SU-DHL-6 (cell line): ENCODE measurements around the gene WWOX.

ENCODE experiments used
- H2AFZ ChIP-seq: fragments of 200-600 bp; sonication (generic); 2 replicates; pipeline ENCODE4 v1.6.1; 2014; ENCODE audit warnings: low read depth, mild to moderate bottlenecking, moderate library complexity, mixed read lengths, antibody characterized with exemption, low read length; ENCODE audit not compliant: severe bottlenecking
- H3F3A ChIP-seq: fragments of 200-600 bp; shearing (Covaris generic); 2 replicates; pipeline ENCODE4 v1.6.0; 2016; ENCODE audit warnings: antibody characterized with exemption, mild to moderate bottlenecking; ENCODE audit not compliant: insufficient read depth
- H3K27ac ChIP-seq: fragments of 200-600 bp; sonication (generic); 2 replicates; pipeline ENCODE4 v1.5.1; 2016; ENCODE audit warnings: low read depth, mild to moderate bottlenecking, low read length, moderate library complexity, mixed read lengths
- H3K27me3 ChIP-seq: fragments of 200-600 bp; sonication (generic), shearing (Covaris generic); 2 replicates; pipeline ENCODE4 v1.6.0; 2014; ENCODE audit warnings: mild to moderate bottlenecking, low read length
- H3K36me3 ChIP-seq: fragments of 200-600 bp; sonication (generic); 2 replicates; pipeline ENCODE4 v1.6.1; 2014; ENCODE audit warnings: mild to moderate bottlenecking, low read length, mixed read lengths
- H3K4me2 ChIP-seq: fragments of 300-600, 200-600 bp; shearing (Covaris generic), sonication (generic); 2 replicates; pipeline ENCODE4 v1.6.0; 2014; ENCODE audit warnings: low read length, low read depth, mild to moderate bottlenecking; ENCODE audit not compliant: poor library complexity, severe bottlenecking
- H3K4me3 ChIP-seq: fragments of 200-600 bp; sonication (generic); 2 replicates; pipeline ENCODE4 v1.5.1; 2014; ENCODE audit warnings: antibody characterized with exemption, low read length, mild to moderate bottlenecking, mixed read lengths; ENCODE audit not compliant: insufficient read depth, poor library complexity, severe bottlenecking
- H3K79me2 ChIP-seq: fragments of 200-600 bp; sonication (generic); 2 replicates; pipeline ENCODE4 v1.6.1; 2014; ENCODE audit warnings: mild to moderate bottlenecking, low read length, moderate library complexity; ENCODE audit not compliant: insufficient read depth
- H3K9ac ChIP-seq: fragments of 200-600 bp; sonication (generic); 2 replicates; pipeline ENCODE4 v1.7.0; 2014; ENCODE audit warnings: mild to moderate bottlenecking, low read length
- H3K9me2 ChIP-seq: fragments of 200-600 bp; sonication (generic); replicated peaks from 2 replicates; pipeline ENCODE4 v1.6.1; 2014; ENCODE audit warnings: low read length; ENCODE audit not compliant: insufficient read depth
- H3K9me3 ChIP-seq: fragments of 200-600 bp; sonication (generic); 2 replicates; pipeline ENCODE4 v1.6.1; 2014; ENCODE audit warnings: low read length, mixed read lengths; ENCODE audit not compliant: insufficient read depth
- H4K20me1 ChIP-seq: fragments of 200-600 bp; sonication (generic); 2 replicates; pipeline ENCODE4 v1.6.1; 2014; ENCODE audit warnings: low read depth, mild to moderate bottlenecking, antibody characterized with exemption, low read length, moderate library complexity, mixed read lengths
- CTCF ChIP-seq: fragments of 200-600 bp; sonication (generic); IDR thresholded peaks from one replicate; pipeline ENCODE4 v1.5.1; 2017; ENCODE audit warnings: antibody characterized with exemption, mild to moderate bottlenecking, low read length, moderate library complexity; ENCODE audit not compliant: insufficient read depth, poor library complexity, severe bottlenecking
- EZH2phosphoT487 ChIP-seq: fragments of 200-600 bp; sonication (generic), shearing (Covaris generic); conservative IDR thresholded peaks from 2 replicates; pipeline ENCODE4 v1.6.1; 2018; ENCODE audit warnings: mild to moderate bottlenecking, antibody characterized with exemption, low read length, moderate library complexity, mixed read lengths

WWOX gene

DNA sequence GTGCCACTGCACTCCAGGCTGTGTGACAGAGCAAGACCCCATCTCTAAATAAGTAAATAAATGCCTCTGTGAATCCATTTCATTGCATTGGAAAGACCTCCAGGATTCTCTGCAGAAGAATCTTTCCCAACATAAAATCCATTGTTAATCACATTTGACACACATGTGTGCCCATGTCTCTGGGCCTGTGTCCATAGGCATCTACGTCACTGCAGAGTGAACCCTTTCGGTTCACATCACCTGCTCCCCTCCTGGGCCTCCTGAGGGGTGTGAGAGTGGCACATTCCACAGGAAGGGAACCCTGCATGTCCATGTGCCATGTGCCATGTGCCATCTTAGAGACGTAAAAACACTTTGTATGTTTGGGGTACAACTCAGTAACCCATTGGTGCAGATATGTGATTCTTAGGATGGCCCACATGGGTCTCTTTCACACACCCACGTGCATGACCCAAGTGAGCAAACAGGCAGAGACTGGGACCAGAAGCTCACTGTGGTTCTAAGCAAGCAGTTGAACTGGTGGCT is 1073.6 kb downstream of the WWOX start:
- no peak overlapping the region for H3K4me3 ChIP-seq
- no peak overlapping the region for H2AFZ ChIP-seq
- H3K9me3 ChIP-seq: peaks cover 3% of the 10 kb centered on the region; the same call in 1 of the 2 replicates
- no peaks in the 10 kb centered on the region for H3K27me3 ChIP-seq
- H3K4me2 ChIP-seq: no peak overlapping the region
- no peaks in the 10 kb centered on the region for H3K79me2 ChIP-seq
- no peaks in the 10 kb centered on the region for H3K36me3 ChIP-seq
- no peak overlapping the region for H3K27ac ChIP-seq
- H3K9ac ChIP-seq: no peak overlapping the region
- H3K9me2 ChIP-seq: no peaks in the 10 kb centered on the region
- TF ChIP-seq CTCF: no peak
- TF ChIP-seq EZH2phosphoT487: no peak
- no peaks in the 10 kb centered on the region for H4K20me1 ChIP-seq
- no peaks in the 10 kb centered on the region for H3F3A ChIP-seq

- no peak overlapping the region for H3K9ac ChIP-seq
- H3K4me3 ChIP-seq: no peak overlapping the region
- TF ChIP-seq CTCF: no peak
- no peak for TF ChIP-seq EZH2phosphoT487
- no peak overlapping the region for H3K4me2 ChIP-seq
- no peaks in the 10 kb centered on the region for H4K20me1 ChIP-seq
- no peaks in the 10 kb centered on the region for H3K9me2 ChIP-seq
- no peaks in the 10 kb centered on the region for H3K27me3 ChIP-seq
- H2AFZ ChIP-seq: no peak overlapping the region
- H3F3A ChIP-seq: no peaks in the 10 kb centered on the region
- H3K36me3 ChIP-seq: no peaks in the 10 kb centered on the region
- no peak overlapping the region for H3K27ac ChIP-seq
- no peaks in the 10 kb centered on the region for H3K9me3 ChIP-seq
- no peaks in the 10 kb centered on the region for H3K79me2 ChIP-seq
Measured at GRCh38 chr16:79173919-79174318, 1074.5 kb downstream of the WWOX start.

DNA sequence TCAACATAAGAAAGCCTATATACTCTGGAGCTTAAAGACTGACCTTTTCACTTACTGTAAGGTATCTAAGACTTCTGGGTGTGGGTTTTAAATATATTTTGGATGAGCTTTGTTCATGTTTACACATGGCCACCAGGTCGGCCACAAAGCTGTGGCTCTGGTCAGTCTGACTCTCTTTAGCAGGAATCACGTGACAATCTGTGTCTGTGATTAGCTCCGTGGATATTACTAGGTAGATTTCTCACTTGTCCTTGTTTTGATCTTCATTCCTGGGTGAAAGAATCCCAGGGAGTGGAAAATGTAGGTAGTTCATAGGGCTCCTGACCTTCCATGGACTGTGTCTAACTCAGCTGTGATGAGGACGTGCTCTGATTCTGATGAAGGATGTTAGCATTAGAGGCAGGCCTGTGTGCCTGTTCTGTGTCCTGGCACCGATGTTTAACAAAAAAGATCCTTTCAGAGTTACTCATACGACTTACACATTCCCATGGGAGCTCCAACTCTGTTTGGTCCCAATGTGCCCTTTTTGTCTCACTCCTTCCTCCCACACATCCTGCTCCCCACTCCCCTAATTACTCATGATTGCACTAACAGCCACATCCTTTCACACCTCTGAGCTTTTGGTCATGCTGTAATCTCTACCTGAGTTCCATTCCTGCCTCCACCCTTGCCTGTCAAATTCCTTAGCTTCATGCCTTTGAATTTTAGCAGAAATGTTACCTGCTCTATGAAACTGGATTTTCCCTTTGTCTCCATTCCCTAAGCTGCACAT is 1076.0 kb downstream of the WWOX start:
- no peak for TF ChIP-seq EZH2phosphoT487
- Histone ChIP-seq H3K27ac (no peak overlapping the region), H3F3A (no peaks in the 10 kb centered on the region)

GRCh38 chr16:79177018-79177417 is 1077.6 kb downstream of the WWOX start:
- H3K9ac ChIP-seq: no peak overlapping the region
- no peaks in the 10 kb centered on the region for H3F3A ChIP-seq
- H3K4me3 ChIP-seq: no peak overlapping the region
- no peak overlapping the region for H3K27ac ChIP-seq
- H3K4me2 ChIP-seq: no peak overlapping the region
- no peak overlapping the region for H2AFZ ChIP-seq
- no peak for TF ChIP-seq CTCF
- TF ChIP-seq EZH2phosphoT487: no peak
- H3K9me3 ChIP-seq: no peaks in the 10 kb centered on the region
- no peaks in the 10 kb centered on the region for H3K27me3 ChIP-seq
- H3K79me2 ChIP-seq: no peaks in the 10 kb centered on the region
- H3K9me2 ChIP-seq: no peaks in the 10 kb centered on the region
- no peaks in the 10 kb centered on the region for H4K20me1 ChIP-seq
- no peaks in the 10 kb centered on the region for H3K36me3 ChIP-seq

More for the DNA sequence above, 1076.0 kb downstream of the WWOX start:
- Histone ChIP-seq H3K4me2 (no peak overlapping the region), H3K27me3 (no peaks in the 10 kb centered on the region), H3K9me2 (no peaks in the 10 kb centered on the region), H4K20me1 (no peaks in the 10 kb centered on the region), H3K79me2 (no peaks in the 10 kb centered on the region), H3K9ac (no peak overlapping the region), H3K4me3 (no peak overlapping the region), H3K9me3 (no peaks in the 10 kb centered on the region), H2AFZ (no peak overlapping the region), H3K36me3 (no peaks in the 10 kb centered on the region)
